Transverse colon (tissue), 4 donors: ENCODE results near the gene ESRRG.

ENCODE experiments used
- EP300 ChIP-seq: sonication (generic); formaldehyde crosslinking; IDR thresholded peaks from one replicate; pipeline ENCODE4 v1.6.1; 2017; ENCODE audit warnings: antibody characterized with exemption, low read depth
- POLR2AphosphoS5 ChIP-seq, 3 donors: sonication (generic); formaldehyde crosslinking; IDR thresholded peaks; one replicate each; pipeline ENCODE4 v1.6.1; 2016; ENCODE audit warnings: antibody characterized with exemption in 3 of 3
- TF ChIP-seq, protein P1 (sequence below), 5 experiments: fragments of 200-600 bp in 3 of 5; fragments of 450-650 bp in 2 of 5; sonication (generic) in 3 of 5; IDR thresholded peaks; 1 replicate in 2 of 5; 2 replicates in 3 of 5; pipeline ENCODE4 v1.5.1; 2016 to 2017; ENCODE audit warnings: antibody characterized with exemption in 5 of 5, inconsistent platforms in 3 of 5, mild to moderate bottlenecking in 2 of 5, moderate library complexity in 1 of 5

DNA sequence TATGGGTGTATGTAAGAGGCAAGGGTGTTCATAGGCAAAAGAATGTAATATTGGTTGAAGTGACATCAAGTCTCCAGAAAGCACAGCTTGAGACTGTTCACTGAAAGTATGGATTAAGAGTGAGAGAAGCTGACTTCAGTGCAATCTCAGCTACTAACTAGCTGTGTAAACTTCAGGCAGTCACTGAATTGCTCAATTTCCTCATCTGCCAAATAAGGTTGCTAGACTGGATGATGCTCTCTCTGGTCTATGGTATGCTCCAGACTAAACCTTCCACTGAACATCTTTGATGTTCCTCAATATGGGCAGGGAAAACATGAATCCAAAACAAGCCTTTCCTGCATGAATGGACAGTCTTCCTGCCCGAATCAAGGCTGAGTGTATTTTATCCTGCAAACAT is 188.2 kb downstream of the ESRRG start:
- TF ChIP-seq, protein P1, sequence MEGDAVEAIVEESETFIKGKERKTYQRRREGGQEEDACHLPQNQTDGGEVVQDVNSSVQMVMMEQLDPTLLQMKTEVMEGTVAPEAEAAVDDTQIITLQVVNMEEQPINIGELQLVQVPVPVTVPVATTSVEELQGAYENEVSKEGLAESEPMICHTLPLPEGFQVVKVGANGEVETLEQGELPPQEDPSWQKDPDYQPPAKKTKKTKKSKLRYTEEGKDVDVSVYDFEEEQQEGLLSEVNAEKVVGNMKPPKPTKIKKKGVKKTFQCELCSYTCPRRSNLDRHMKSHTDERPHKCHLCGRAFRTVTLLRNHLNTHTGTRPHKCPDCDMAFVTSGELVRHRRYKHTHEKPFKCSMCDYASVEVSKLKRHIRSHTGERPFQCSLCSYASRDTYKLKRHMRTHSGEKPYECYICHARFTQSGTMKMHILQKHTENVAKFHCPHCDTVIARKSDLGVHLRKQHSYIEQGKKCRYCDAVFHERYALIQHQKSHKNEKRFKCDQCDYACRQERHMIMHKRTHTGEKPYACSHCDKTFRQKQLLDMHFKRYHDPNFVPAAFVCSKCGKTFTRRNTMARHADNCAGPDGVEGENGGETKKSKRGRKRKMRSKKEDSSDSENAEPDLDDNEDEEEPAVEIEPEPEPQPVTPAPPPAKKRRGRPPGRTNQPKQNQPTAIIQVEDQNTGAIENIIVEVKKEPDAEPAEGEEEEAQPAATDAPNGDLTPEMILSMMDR (IDR thresholded peaks at IDR 0.05) = no peak
- no peak for TF ChIP-seq POLR2AphosphoS5 (IDR thresholded peaks at IDR 0.05)
- no peak for TF ChIP-seq EP300
